HepG2 (cell line): Measurements from ENCODE around the gene MYH9. TPM values are rescaled to one million over a fixed set of nuclear protein-coding genes. Genes with fewer than 3 reads are reported as not detected.
A peak's percentile ranks its signal among the peaks of the same experiment; 100 is the strongest.

Experiments
- HMG20B ChIP-seq: conservative IDR thresholded peaks from 2 replicates; pipeline ENCODE4 v1.6.1; 2016; ENCODE audit warnings: missing genetic modification reagents, missing compliant biosample characterization
- HOXA3 ChIP-seq: sonication (generic); formaldehyde crosslinking; IDR thresholded peaks from 2 replicates; pipeline ENCODE4 v1.5.0; 2020; ENCODE audit warnings: missing genetic modification reagents
- KLF13 ChIP-seq: sonication (generic); formaldehyde crosslinking; IDR thresholded peaks from 2 replicates; pipeline ENCODE4 v1.4.0; 2020; ENCODE audit warnings: mild to moderate bottlenecking, missing genetic modification reagents
- NCOA2 ChIP-seq: sonication (generic); formaldehyde crosslinking; IDR thresholded peaks from 2 replicates; pipeline ENCODE4 v1.8.0; 2022; ENCODE audit warnings: inconsistent platforms
- POLR2AphosphoS5 ChIP-seq: IDR thresholded peaks from 2 replicates; pipeline ENCODE4 v1.6.1; 2012; ENCODE audit warnings: low read depth, low read length
- RAD21 ChIP-seq: fragments of 450-650 bp; formaldehyde crosslinking; IDR thresholded peaks from 2 replicates; pipeline ENCODE4 v1.5.0; 2020; ENCODE audit warnings: mild to moderate bottlenecking
- SALL2 ChIP-seq: sonication (generic); formaldehyde crosslinking; IDR thresholded peaks from 2 replicates; pipeline ENCODE4 v1.8.1; 2023; ENCODE audit warnings: mild to moderate bottlenecking, missing genetic modification reagents, inconsistent platforms
- SYNCRIP ChIP-seq: fragments of 200-400 bp; formaldehyde crosslinking; IDR thresholded peaks from 2 replicates; pipeline ENCODE4 v1.6.1; 2018; ENCODE audit warnings: mild to moderate bottlenecking, low read depth, low read length; ENCODE audit not compliant: insufficient read depth
- TOPORS ChIP-seq: sonication (generic); formaldehyde crosslinking; IDR thresholded peaks from 2 replicates; pipeline ENCODE4 v1.8.0; 2023; ENCODE audit warnings: mild to moderate bottlenecking, missing genetic modification reagents
- ZFP36L1 ChIP-seq: sonication (generic); formaldehyde crosslinking; IDR thresholded peaks from 2 replicates; pipeline ENCODE4 v1.8.0; 2022; ENCODE audit warnings: mild to moderate bottlenecking, missing genetic modification reagents, moderate library complexity
- ZNF180 ChIP-seq: sonication (generic); formaldehyde crosslinking; IDR thresholded peaks from 2 replicates; pipeline ENCODE4 v1.4.0; 2020; ENCODE audit warnings: low read depth, missing genetic modification reagents, borderline replicate concordance
- ZNF224 ChIP-seq: sonication (generic); formaldehyde crosslinking; IDR thresholded peaks from 2 replicates; pipeline ENCODE4 v1.5.0; 2020; ENCODE audit warnings: mild to moderate bottlenecking, missing genetic modification reagents
- ZNF317 ChIP-seq: sonication (generic); formaldehyde crosslinking; IDR thresholded peaks from 2 replicates; pipeline ENCODE4 v1.5.0; 2020; ENCODE audit warnings: mild to moderate bottlenecking, missing genetic modification reagents
- ZNF543 ChIP-seq: sonication (generic); formaldehyde crosslinking; IDR thresholded peaks from 2 replicates; pipeline ENCODE4 v1.4.0; 2020; ENCODE audit warnings: mild to moderate bottlenecking, missing genetic modification reagents
- polyA plus RNA-seq, 8 experiments: library from polyadenylated mRNA; depleted of rRNA in 3 of 8; stranded (reverse) in 7 of 8; unstranded in 1 of 8; fragments of >200 nt; fragmentation: Illumina TruSeq in 4 of 8; extraction: Trizol in 4 of 8; gene quantifications; 2 replicates each; pipeline versions ENCODE4 v1.2.1 to v1.2.3, GENCODE V29; 2011 to 2016; ENCODE audit warnings: low read depth in 4 of 8, missing spikeins in 1 of 8, mixed read lengths in 1 of 8; ENCODE audit not compliant: insufficient read depth in 1 of 8
- total RNA-seq, 5 experiments: library from RNA; depleted of rRNA; stranded (reverse); fragments of >200 nt; fragmentation: Illumina TruSeq; extraction: Trizol; gene quantifications; 2 replicates each; pipeline ENCODE4 v1.2.3, GENCODE V29; 2016; ENCODE audit warnings: low read depth in 1 of 5
- TF ChIP-seq, protein P1 (sequence below): sonication (generic); formaldehyde crosslinking; IDR thresholded peaks from 2 replicates; pipeline ENCODE4 v1.4.0; 2020; ENCODE audit warnings: missing genetic modification reagents
- TF ChIP-seq, protein P2 (sequence below): sonication (generic); formaldehyde crosslinking; IDR thresholded peaks from 2 replicates; pipeline ENCODE4 v1.5.0; 2020; ENCODE audit warnings: missing genetic modification reagents
- TF ChIP-seq, protein P3 (sequence below): sonication (generic); formaldehyde crosslinking; IDR thresholded peaks from 2 replicates; pipeline ENCODE4 v1.5.0; 2020; ENCODE audit warnings: mild to moderate bottlenecking, missing genetic modification reagents
- TF ChIP-seq, protein P4 (sequence below): sonication (generic); formaldehyde crosslinking; IDR thresholded peaks from 2 replicates; pipeline ENCODE4 v1.8.1; 2023; ENCODE audit warnings: mild to moderate bottlenecking, moderate library complexity, missing genetic modification reagents
- TF ChIP-seq, protein P5 (sequence below): sonication (generic); formaldehyde crosslinking; IDR thresholded peaks from 2 replicates; pipeline ENCODE4 v1.4.0; 2020; ENCODE audit warnings: missing genetic modification reagents

MYH9 gene
- total and polyA plus RNA-seq, 2 of the 13 experiments (the other 11 are each of a cell fraction or from before 2014, with no cell fraction given): 50.7 to 98.5 TPM

DNA sequence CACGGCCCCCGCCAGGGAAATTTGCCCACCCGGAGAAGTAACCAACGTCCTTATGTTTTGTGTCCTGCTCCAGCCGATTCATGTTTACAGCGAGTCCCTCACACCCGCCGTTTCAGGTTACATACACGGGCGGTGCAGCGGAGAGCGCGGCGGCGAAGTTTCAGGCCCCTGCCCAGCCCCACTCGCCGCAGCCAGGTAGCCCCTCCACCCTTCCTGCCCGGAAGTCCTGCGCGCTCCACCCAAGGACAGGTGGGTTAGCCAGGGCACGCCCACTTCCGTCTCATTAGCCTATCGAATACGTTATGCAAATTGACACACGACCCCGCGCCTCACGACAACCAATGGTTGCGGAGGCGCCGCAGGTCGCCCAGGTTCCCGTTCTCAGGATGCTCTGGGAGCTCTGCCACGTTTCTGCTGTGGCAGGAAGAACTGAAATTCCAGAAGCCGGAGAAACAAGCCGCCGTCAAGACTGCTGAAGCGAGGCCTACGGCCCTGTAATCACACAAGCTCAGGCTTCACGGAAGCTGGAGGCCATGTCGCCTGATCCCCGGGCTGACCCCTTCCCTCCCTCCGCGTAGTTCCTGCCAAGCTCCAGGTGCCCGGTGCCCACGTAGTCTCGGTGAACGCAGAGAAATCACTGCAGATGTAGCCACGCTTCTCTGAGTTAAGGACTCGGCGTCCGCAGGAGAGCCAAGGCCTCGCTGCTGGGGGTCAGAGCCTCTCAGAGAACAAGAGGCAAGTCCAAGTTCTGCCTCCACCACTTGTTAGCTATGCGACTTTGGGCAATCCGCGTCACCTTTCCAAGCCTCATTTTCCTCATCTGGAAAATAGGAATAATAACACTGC lies 22.4 kb upstream of the MYH9 start (continued):
- TF ChIP-seq NCOA2: peak; percentile 40; the same call in 1 of the 2 replicates
- peak; percentile 77; the same call in 1 of the 2 replicates for TF ChIP-seq HOXA3 (CRISPR knock-in tag)
- TF ChIP-seq, protein P1, sequence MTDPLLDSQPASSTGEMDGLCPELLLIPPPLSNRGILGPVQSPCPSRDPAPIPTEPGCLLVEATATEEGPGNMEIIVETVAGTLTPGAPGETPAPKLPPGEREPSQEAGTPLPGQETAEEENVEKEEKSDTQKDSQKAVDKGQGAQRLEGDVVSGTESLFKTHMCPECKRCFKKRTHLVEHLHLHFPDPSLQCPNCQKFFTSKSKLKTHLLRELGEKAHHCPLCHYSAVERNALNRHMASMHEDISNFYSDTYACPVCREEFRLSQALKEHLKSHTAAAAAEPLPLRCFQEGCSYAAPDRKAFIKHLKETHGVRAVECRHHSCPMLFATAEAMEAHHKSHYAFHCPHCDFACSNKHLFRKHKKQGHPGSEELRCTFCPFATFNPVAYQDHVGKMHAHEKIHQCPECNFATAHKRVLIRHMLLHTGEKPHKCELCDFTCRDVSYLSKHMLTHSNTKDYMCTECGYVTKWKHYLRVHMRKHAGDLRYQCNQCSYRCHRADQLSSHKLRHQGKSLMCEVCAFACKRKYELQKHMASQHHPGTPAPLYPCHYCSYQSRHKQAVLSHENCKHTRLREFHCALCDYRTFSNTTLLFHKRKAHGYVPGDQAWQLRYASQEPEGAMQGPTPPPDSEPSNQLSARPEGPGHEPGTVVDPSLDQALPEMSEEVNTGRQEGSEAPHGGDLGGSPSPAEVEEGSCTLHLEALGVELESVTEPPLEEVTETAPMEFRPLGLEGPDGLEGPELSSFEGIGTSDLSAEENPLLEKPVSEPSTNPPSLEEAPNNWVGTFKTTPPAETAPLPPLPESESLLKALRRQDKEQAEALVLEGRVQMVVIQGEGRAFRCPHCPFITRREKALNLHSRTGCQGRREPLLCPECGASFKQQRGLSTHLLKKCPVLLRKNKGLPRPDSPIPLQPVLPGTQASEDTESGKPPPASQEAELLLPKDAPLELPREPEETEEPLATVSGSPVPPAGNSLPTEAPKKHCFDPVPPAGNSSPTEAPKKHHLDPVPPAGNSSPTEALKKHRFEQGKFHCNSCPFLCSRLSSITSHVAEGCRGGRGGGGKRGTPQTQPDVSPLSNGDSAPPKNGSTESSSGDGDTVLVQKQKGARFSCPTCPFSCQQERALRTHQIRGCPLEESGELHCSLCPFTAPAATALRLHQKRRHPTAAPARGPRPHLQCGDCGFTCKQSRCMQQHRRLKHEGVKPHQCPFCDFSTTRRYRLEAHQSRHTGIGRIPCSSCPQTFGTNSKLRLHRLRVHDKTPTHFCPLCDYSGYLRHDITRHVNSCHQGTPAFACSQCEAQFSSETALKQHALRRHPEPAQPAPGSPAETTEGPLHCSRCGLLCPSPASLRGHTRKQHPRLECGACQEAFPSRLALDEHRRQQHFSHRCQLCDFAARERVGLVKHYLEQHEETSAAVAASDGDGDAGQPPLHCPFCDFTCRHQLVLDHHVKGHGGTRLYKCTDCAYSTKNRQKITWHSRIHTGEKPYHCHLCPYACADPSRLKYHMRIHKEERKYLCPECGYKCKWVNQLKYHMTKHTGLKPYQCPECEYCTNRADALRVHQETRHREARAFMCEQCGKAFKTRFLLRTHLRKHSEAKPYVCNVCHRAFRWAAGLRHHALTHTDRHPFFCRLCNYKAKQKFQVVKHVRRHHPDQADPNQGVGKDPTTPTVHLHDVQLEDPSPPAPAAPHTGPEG: no peak
- TF ChIP-seq ZNF543 (CRISPR knock-in tag): no peak; the same call in 1 of the 2 replicates
- no peak for TF ChIP-seq ZNF224 (CRISPR knock-in tag)
- TF ChIP-seq, protein P2, sequence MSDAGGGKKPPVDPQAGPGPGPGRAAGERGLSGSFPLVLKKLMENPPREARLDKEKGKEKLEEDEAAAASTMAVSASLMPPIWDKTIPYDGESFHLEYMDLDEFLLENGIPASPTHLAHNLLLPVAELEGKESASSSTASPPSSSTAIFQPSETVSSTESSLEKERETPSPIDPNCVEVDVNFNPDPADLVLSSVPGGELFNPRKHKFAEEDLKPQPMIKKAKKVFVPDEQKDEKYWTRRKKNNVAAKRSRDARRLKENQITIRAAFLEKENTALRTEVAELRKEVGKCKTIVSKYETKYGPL: no peak
- no peak for TF ChIP-seq TOPORS (CRISPR knock-in tag)
- TF ChIP-seq, protein P3, sequence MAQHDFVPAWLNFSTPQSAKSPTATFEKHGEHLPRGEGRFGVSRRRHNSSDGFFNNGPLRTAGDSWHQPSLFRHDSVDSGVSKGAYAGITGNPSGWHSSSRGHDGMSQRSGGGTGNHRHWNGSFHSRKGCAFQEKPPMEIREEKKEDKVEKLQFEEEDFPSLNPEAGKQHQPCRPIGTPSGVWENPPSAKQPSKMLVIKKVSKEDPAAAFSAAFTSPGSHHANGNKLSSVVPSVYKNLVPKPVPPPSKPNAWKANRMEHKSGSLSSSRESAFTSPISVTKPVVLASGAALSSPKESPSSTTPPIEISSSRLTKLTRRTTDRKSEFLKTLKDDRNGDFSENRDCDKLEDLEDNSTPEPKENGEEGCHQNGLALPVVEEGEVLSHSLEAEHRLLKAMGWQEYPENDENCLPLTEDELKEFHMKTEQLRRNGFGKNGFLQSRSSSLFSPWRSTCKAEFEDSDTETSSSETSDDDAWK (CRISPR knock-in tag): no peak
- no peak for TF ChIP-seq RAD21
- TF ChIP-seq, protein P4, sequence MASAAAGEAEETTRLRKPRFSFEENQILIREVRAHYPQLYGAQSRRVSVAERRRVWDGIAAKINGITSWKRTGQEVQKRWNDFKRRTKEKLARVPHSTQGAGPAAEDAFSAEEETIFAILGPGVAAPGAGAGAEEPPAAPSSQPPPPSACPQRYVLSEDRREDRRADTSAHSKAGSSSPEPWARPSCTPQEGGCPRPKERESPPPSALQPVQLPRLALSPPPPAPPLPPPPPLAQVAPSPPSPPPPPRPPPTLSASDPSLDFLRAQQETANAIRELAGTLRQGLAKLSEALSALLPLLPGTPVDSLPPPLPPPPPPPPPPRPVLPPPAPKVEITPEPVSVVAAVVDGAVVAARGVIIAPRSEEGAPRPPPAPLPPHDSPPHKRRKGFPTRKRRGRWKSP (CRISPR knock-in tag): peak; percentile 65
- no peak for TF ChIP-seq SYNCRIP
- TF ChIP-seq ZNF180: no peak
- TF ChIP-seq HMG20B: no peak
- TF ChIP-seq SALL2: 0 out of 2 replicates have a peak, but pooled peaks have one; percentile 48
- TF ChIP-seq KLF13 (CRISPR knock-in tag): peak; percentile 83; the same call in 1 of the 2 replicates
- TF ChIP-seq POLR2AphosphoS5: peak; percentile 90
- TF ChIP-seq ZNF317 (CRISPR knock-in tag): peak; percentile 64; the same call in 1 of the 2 replicates
- 0 out of 2 replicates have a peak, but pooled peaks have one; percentile 30 for TF ChIP-seq ZFP36L1 (CRISPR knock-in tag)
- TF ChIP-seq, protein P5, sequence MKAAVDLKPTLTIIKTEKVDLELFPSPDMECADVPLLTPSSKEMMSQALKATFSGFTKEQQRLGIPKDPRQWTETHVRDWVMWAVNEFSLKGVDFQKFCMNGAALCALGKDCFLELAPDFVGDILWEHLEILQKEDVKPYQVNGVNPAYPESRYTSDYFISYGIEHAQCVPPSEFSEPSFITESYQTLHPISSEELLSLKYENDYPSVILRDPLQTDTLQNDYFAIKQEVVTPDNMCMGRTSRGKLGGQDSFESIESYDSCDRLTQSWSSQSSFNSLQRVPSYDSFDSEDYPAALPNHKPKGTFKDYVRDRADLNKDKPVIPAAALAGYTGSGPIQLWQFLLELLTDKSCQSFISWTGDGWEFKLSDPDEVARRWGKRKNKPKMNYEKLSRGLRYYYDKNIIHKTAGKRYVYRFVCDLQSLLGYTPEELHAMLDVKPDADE (CRISPR knock-in tag): no peak
